Esophagus squamous epithelium (tissue), 5 donors: ENCODE measurements around the gene EIF1. TPM values are rescaled to one million over a fixed set of nuclear protein-coding genes. Genes with fewer than 3 reads are reported as not detected.
"Not testable (repeated sequence)": the region's sequence is repeated elsewhere in the genome, so short reads cannot be mapped to it uniquely, and the experiment has no call there.

Experiments
- DNase-seq: peaks from one replicate; lab custom pipeline; 2025; lab: John Stamatoyannopoulos, UW
- H3K27ac ChIP-seq, 4 donors: fragments of 200-600 bp; sonication (generic); one replicate each; pipeline ENCODE4 v1.5.1; 2016 to 2019; ENCODE audit warnings: mild to moderate bottlenecking in 1 of 4
- H3K27me3 ChIP-seq, 4 donors: fragments of 200-600 bp; sonication (generic); 1 replicate in 3 of 4; 2 replicates in 1 of 4; pipeline versions ENCODE4 v1.5.1 to v1.6.0; 2017 to 2021; ENCODE audit warnings: antibody characterized with exemption in 1 of 4
- H3K36me3 ChIP-seq, 3 donors: fragments of 200-600 bp; sonication (generic); one replicate each; pipeline ENCODE4 v1.5.1; 2016 to 2019
- H3K4me1 ChIP-seq, 3 donors: fragments of 200-600 bp; sonication (generic); one replicate each; pipeline ENCODE4 v1.5.1; 2017 to 2019
- H3K4me3 ChIP-seq, 4 donors: fragments of 200-600 bp; sonication (generic); 1 replicate in 3 of 4; 2 replicates in 1 of 4; pipeline ENCODE4 v1.5.1; 2016 to 2019; ENCODE audit warnings: mild to moderate bottlenecking in 2 of 4, moderate library complexity in 1 of 4
- H3K9me3 ChIP-seq, 3 donors: fragments of 200-600 bp; sonication (generic); one replicate each; pipeline ENCODE4 v1.5.1; 2016 to 2019
- CTCF ChIP-seq, 6 experiments: fragments of 450-650 bp in 4 of 6; fragments of 200-600 bp in 2 of 6; sonication (generic) in 2 of 6; IDR thresholded peaks; one replicate each; pipeline ENCODE4 v1.5.1; 2016 to 2019; ENCODE audit warnings: antibody characterized with exemption in 6 of 6, mild to moderate bottlenecking in 4 of 6, moderate library complexity in 4 of 6
- POLR2A ChIP-seq, 4 donors: fragments of 450-650 bp; IDR thresholded peaks; one replicate each; pipeline ENCODE4 v1.6.1; 2017; ENCODE audit warnings: antibody characterized with exemption in 4 of 4, mild to moderate bottlenecking in 4 of 4, moderate library complexity in 3 of 4
- WGBS, 2 donors: methylation state at CpG; one replicate each; pipeline ENCODE4 v1.1.5; 2018; 5-methylcytosine and 5-hydroxymethylcytosine counted together
- intact Hi-C: fragments of 100-400 bp; cut with DNase I; formaldehyde crosslinking; loops from one replicate; pipeline ENCODE4 v1.15.0; 2022
- total RNA-seq, 4 donors: library from RNA; depleted of rRNA; stranded (reverse); fragments of >200 nt; gene quantifications; one replicate each; pipeline ENCODE4 v1.1.0, GENCODE V29; 2016
- donor health status: DM: yes; HTN: yes; CAD: no.

EIF1 gene
- 100 to 1,000 TPM in 3 of 4 donors, 10 to 100 TPM in 1; 96.5 to 311 (median 223) TPM for total RNA-seq

GRCh38 chr17:41688641-41689496, at the start of gene EIF1:
EIF1 (plus strand) TSS chr17:41688885; CDS start chr17:41689039, 154 bp downstream.
- Histone ChIP-seq H3K4me1 (peaks cover 14 to 44% (median 21%) of the 10 kb centered on the region in 3 donors), H3K36me3 (peaks cover 33 to 46% (median 42%) of the 10 kb centered on the region in 3 donors), H3K4me3 (peak within 1 kb of the TSS; percentile 72 to 96 (median 82)), H3K9me3 (no peaks in the 10 kb centered on the region), H3K27me3 (no peaks in the 10 kb centered on the region), H3K27ac (peak within 1 kb of the TSS; percentile 98 to 100 (median 99))
- intact Hi-C loops, result no loop called here
- peak; percentile 99 for DNase-seq
- TF ChIP-seq CTCF (IDR thresholded peaks at IDR 0.05) (peak in 4 of 6 experiments; percentile 18 to 39 (median 32)), POLR2A (IDR thresholded peaks at IDR 0.05) (peak; percentile 93 to 100 (median 98))
- WGBS, 2 donors, result 0 to 1% methylated on average over 7 to 14 of the region's 81 CpGs

- Histone ChIP-seq H3K27ac (no peak overlapping the region), H3K4me1 (peaks cover 14 to 39% (median 18%) of the 10 kb centered on the region in 3 donors), H3K4me3 (no peak overlapping the region), H3K27me3 (peaks cover 0 to 61% (median 0%) of the 10 kb centered on the region in 4 donors), H3K36me3 (no peaks in the 10 kb centered on the region), H3K9me3 (no peaks in the 10 kb centered on the region)
- no peak for DNase-seq
- TF ChIP-seq POLR2A (IDR thresholded peaks at IDR 0.05), result no peak
- TF ChIP-seq CTCF (IDR thresholded peaks at IDR 0.05), result no peak
- WGBS, 2 donors, result 82 to 85% methylated on average over 4 of the region's 6 CpGs
- intact Hi-C loops, result no loop called here
Measured at GRCh38 chr17:41638941-41639340, 49.7 kb upstream of the EIF1 start.

- Histone ChIP-seq H3K4me1 (peaks cover 12 to 34% (median 13%) of the 10 kb centered on the region in 3 donors), H3K27ac (no peak overlapping the region), H3K4me3 (no peak overlapping the region), H3K27me3 (peaks cover 0 to 53% (median 0%) of the 10 kb centered on the region in 4 donors), H3K9me3 (no peaks in the 10 kb centered on the region), H3K36me3 (no peaks in the 10 kb centered on the region)
- 94 to 95% methylated on average over 7 of the region's 7 CpGs for WGBS, 2 donors
- intact Hi-C loops, result loop anchor here (10.0 kb wide), 1 partner anchor 85 kb away; no protein-coding TSS in a partner anchor
- TF ChIP-seq CTCF (IDR thresholded peaks at IDR 0.05) (no peak), POLR2A (IDR thresholded peaks at IDR 0.05) (no peak)
- DNase-seq, result no peak
Measured at GRCh38 chr17:41639492-41640473, 48.9 kb upstream of the EIF1 start.

GRCh38 chr17:41640596-41640995, 48.1 kb upstream of the EIF1 start:
- intact Hi-C loops, result loop anchor here (10.0 kb wide), 1 partner anchor 86 kb away; no protein-coding TSS in a partner anchor
- Histone ChIP-seq H3K27me3 (peaks cover 0 to 44% (median 0%) of the 10 kb centered on the region in 4 donors), H3K4me1 (peaks cover 9 to 33% (median 10%) of the 10 kb centered on the region in 3 donors)
- not testable (repeated sequence) for H3K9me3 ChIP-seq, H3K27ac ChIP-seq, DNase-seq, H3K36me3 ChIP-seq, H3K4me3 ChIP-seq
- 58 to 60% methylated on average over 2 to 5 of the region's 5 CpGs for WGBS, 2 donors
